ENCODE measurements around the gene DTNBP1.

Gene DTNBP1

DNA sequence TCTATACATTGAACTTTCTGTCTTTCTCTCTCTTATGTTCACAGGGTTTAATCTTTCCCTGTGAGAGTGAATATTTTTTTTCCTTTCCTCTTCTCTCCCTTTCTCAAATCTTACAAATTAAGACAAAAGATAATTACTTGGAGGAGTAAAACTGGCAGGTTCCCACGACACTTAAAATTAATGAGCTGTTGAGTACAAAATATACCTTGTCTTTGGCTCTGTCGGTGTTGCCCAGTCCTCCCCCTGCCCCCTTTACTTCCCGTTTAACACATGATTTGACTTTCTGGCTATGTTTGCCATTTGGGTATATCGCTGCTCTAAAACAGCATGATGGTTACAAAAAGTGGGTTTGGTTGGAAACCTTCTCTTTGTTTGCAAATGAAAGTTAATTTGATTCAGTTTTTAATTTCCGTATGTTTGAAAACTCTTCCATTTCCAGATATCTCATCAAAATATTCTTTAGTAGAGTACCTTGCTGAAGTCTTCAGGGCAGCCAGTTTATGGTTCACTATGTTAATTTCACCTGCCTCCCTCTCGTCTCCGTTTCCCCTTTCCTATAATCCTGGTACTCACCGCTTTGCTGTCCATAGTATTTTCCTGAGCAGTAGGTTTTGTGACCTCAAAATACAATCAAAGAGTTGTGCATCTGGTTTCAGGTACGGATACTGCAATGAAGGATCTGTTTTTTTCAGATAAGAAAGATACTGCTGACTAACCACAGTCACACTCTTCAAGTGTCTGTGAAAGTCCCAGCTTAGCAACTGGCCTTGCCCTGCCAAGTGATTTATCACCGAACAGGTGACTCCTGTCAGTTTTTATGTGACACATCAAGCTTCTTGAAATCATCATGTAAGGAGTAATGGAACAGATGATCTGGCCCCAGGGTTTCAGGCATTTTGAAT, 181.2 kb downstream of the DTNBP1 start:
- DNase-seq (ENCODE audit: low read depth): no peak

DNA sequence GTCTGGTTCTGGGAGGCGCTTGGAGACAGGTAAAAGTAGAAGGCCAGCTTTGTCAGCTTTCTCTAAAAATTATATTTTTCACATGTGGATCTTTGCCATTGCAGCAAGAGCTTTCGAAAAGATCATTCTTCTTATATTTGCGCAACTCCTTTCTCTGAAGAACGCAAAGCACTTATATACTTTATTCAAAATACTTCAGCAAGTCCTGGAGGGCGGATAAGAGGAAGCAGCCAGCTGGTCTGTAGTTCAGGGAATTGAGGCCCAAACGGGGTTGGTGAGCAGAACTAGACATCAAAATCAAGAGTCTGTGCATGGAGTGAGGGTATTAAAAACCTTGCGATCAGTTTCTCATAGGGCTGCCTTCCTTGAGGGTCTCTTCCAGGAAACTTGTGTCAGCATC, 182.3 kb downstream of the DTNBP1 start:
- no peak for DNase-seq (ENCODE audit: low read depth)

DNA sequence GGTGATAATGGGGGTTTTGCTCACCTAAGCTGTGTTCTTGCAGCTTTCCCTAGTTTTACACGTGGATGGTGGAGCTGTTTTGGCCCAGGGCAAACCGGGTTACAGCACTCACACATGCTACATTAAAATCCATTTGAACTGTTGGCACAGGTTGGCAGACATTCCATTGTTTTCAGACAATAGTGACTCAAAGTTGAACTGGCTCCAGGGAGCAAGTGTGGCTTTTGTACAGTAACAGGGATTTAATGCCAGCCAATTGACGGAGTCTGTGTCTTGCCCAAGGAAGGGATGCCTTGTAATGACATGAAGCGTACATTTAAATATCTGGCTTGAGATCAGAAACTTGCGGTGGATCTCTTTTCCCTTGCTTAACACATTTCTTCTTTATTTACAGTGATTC, 183.1 kb downstream of the DTNBP1 start:
- DNase-seq (ENCODE audit: low read depth): no peak

DNA sequence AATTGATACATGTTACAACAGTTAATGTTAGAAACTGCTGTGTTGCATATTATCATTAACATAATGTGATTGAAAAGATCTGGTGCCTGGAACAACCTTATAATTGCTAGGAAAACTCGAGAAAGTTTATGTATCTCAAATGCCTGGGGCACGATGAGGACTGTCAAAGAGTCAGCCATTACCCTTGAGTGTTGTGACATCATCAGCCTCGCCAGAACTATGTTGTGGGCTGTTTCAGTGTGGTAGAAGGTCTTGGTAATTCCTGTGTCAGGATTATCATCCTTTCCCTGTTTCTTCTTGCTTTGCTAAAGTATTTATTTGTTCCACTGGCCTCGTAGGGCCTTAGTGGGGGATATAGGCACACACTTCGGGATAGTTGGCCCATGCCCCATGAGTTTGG, 185.1 kb downstream of the DTNBP1 start:
- no peak for DNase-seq (ENCODE audit: low read depth)

DNA sequence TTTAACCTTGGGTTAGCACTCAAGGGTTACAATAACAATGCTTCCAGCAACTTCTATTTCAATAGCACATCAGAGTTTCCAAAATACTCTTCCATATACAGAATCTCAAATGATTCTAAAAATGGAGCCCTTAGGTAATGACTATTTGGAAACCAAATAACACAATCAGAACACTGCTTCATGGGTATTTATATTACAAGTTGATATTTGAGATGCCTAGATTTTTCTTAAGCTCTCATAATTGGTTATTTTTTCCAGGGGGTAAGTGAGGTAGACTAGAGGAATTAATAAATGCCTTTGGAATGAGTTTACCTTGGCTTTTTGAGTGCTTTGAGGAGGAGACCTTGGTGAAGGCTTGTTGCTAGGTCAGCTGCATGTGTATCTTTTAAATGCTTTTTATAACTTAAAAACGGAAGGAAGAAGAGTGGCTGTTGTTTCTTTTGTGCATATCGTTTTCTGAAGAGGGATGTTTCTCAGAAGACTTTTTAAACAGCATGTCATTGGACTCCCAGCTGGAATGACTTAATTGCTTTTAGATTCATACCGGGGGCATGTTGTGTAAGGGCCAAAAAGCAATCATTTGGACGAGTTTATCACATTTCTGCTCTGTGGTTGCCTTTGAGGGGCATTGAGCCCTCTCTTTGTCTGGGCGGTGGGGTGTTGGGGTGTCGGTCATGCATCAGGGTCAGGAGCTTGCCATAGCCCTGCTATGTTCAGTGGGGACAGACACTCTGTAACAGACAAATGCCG, 186.0 kb downstream of the DTNBP1 start:
- no peak for DNase-seq (ENCODE audit: low read depth)

DNA sequence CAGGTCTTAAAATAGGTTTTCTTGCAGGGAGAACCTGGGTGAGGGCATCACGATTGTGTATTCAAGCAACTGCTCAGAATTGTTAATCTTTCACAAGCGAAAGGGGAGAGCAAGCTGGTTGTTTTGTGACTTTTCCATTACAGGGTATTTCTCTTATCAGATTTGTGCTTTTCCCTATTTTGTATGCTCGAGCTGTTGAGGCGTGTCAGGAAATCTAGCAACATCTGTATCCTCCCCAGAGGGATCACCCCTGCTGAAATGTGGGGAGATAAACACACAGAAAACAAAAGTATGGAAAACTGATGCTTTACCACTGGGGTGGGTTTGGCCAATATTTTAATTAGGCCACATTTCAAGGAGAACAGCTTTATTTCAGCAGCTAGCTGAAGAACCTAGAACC, 187.0 kb downstream of the DTNBP1 start:
- DNase-seq (ENCODE audit: low read depth): no peak

DNA sequence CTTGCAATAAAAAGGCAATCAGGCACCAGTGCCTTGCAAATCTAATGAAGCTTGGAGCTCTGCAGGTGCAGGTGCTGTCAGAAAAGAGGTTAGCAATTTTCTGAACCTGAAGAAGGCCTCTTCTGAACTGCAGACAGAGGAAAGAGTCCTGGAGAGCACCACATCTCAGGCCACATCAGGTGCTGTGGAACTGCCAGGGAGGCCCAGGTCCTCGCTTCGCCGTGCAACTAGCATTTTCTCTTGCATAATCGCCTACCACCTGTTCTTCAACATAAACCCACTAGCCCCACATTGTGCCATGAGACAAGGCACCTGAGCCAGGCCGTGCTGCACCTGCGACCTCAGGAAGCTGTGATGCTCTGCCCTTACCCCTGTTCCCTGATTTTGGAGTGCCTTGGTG, 187.6 kb downstream of the DTNBP1 start:
- no peak for DNase-seq (ENCODE audit: low read depth)

DNA sequence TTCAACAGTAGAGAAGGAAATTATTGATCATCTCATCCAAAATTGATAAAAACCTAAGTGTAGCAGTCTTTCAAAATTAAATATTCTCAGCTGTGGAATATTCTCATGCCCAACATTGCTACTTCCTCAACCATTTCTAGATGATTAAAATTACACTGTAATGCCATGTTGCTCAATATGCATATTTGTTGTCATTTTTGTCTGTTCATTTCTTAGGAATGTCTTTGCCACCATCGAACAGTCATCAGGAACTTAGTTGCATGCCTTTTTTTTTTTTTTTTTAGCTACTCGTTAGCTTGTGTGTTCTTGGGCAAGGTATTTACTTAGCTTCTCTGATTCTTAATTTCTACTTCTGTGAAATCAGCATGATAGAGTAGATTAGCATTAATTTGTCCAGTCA, 188.6 kb downstream of the DTNBP1 start:
- DNase-seq (ENCODE audit: low read depth): no peak

DNA sequence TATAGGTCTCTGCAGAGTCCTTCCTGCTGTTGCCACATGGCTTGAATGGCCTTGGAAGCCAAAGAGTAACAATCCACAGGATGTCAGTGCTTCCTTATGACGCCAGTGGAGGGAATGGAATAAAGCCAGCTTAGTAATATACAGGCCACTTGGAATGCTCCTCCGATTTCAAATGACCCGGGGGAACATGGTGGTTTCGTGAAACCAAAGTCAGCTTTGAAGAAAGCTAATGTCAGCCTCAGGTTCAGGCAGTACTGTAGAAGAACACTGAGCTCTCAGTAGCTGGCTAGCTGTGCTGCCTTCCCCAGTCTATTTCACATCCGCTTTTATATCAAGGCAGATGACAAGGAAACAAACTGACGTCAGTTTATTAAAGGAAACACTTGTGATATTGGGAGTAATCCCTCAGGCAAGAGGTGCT, 189.1 kb downstream of the DTNBP1 start:
- DNase-seq (ENCODE audit: low read depth): no peak

DNA sequence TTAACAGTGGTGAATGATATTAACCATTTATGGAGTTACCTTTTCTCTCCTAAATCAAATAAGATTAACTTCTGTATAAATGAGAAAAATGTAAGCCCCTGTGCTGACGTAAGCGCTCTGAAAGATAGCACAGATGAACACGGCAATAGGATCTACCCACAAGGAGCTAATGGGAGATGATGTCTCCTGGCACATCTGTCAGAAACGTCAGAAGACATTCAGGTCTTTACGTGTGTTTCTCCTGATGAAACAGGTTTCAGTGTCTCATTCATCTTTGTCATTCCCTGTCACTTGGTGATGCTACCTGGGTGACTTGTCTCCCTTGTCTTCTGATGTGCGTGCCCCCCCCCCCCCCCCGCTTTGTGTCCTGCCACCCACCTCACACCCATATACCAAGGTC, 189.7 kb downstream of the DTNBP1 start:
- no peak for DNase-seq (ENCODE audit: low read depth)

Measured in stimulated activated CD8-positive, alpha-beta memory T cell treated with anti-CD3 and anti-CD28 coated beads, Interleukin-12 subunit alpha, Interleukin-12 subunit beta, amount 100 ng/mL, for 4 hours (primary cell).